DMS153 treated with DMSO at 0.1 percent for 48 hours (cell line): ENCODE measurements around the gene RSPH3.
"Not testable (repeated sequence)": the region's sequence is repeated elsewhere in the genome, so short reads cannot be mapped to it uniquely, and the experiment has no call there.

ENCODE experiments used
- DNase-seq: peaks from one replicate; lab custom pipeline; 2025; ENCODE audit not compliant: unreplicated experiment; lab: John Stamatoyannopoulos, UW

RSPH3 gene

GRCh38 chr6:158999666-159000403 is at the start of gene RSPH3:
TSS of gene RSPH3 (minus strand) at chr6:159000202. CDS start at chr6:158999550, 652 bp downstream.
- peak; percentile 93 for DNase-seq

DNA sequence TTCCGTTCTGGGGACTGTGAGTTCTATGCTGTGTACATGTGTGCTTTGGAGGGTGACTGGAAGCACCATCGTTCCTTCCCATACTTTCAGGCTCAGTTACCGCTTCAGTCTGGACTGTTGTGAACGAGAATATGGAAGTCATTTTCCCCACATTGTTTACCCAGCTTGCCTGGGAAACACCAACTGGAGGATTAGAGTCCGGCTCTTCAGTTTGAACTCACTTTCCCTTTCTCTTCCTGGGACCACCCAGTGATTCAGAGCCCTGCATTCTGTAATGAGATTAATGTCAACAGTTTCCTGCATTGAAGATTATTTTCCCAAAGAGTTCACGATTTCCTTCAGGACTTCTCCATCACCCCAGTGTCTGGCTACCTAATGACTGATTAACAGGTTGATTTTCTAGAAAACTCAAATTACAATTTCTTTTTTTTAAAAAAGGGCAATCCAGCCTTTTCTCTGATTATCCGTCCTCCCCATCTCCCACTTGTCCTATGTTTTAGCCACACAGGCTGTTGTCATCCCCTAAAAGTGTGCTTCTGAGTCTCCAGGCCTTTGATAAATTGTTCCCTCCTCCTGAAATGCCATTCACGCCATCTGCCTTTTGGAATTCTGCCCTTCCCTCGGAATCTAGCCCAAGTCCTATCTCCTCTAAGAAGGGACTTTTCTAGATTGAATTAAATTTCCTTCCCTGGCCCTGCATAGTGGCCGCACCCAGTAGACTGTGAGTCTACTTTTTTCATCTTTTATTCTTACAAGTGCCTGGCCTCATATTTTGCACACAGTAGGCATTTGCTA is 48.1 kb upstream of the RSPH3 start:
- DNase-seq, result no peak

- DNase-seq, result no peak
These were observed 45.8 kb upstream of the RSPH3 start for GRCh38 chr6:159045801-159046200.

DNA sequence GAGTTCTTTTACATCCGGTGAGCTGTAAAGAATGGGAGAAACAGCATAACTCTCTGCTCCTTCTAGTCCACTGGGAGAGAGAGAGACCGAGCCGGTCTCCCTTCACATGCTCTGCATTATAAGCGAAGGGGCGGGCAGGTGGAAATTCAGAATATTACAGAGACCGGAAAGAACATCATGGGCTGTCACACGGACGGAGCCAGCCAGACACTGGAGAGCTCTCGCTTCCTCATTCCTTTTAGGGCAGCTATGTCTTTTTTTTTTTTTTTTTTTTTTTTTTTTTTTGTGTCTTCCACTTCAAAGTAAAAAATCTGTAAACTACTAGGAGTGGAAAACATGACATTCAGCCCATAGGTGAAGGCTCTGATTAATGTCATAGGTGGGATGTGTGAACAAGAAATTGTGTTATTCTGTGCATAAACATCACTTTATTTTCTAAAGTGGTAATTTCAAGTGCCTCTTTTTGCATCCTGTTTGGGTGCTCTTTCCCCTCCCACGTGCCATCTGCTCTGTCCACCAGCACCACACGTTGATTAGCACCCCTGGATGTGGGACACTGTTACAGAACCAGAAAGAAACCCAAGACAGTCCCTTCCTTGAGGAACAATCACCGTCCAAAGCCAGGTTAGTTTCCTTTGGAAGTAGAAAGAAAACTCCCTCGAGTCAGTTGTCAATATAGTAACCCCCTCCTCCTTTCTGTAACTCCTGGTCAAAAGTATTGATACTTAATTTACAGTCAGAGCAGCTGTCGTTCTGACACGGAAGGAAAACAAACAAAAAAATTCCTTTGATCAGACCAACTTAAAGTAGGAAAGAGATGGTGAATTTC is 45.1 kb upstream of the RSPH3 start, which contains the start of gene TAGAP:
Gene TAGAP, minus strand, starts transcription at position 93 of the 829 bp plus-strand sequence. CDS start 845 bp downstream, outside the sequence.
- no peak for DNase-seq

- DNase-seq, result no peak
These were observed 43.9 kb upstream of the RSPH3 start for GRCh38 chr6:159043947-159044346.

GRCh38 chr6:159043251-159043650 is 43.2 kb upstream of the RSPH3 start:
- DNase-seq, result no peak

GRCh38 chr6:159042826-159043181 is 42.8 kb upstream of the RSPH3 start:
- DNase-seq, result no peak

DNA sequence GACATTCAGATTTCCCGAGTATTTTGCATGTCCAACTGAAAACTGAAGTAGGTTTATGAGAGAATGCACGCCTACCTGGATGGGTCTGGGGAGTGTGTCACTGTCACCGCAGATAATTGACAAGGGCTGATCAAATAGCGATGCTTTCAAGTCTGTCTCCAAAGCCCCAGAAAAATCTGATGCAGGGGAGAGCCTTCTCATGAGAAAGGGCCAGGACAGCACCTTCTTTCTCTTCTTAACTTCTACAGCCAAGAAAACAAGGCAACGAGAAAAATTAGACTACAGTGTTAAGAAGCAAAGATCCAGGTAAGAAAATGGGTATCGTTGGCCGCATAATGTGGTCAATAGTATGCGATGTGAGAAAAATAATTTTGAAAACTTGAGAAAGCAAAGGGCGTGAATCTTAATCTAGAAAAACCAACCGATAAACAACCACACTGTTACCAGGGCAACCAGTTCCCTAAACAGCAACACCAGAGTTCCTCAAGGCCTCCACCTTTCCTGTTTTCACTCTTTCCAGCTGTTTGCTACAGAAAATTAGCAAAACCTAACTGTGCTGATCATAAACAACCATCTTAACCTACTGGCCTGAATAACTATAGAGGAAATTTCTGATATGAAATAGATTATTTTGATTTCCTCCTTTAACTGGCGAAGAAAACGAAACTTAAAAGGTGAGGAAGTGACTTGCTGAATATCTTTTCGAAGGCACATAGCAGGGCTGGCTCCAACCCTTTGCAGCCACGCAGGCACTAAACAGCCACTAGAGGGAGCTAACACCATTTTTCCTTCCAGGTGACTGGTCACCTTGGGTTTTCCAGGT is 42.2 kb upstream of the RSPH3 start:
- peak; percentile 85 for DNase-seq

- DNase-seq, result no peak
These were observed 41.2 kb upstream of the RSPH3 start for GRCh38 chr6:159041181-159041580.

DNA sequence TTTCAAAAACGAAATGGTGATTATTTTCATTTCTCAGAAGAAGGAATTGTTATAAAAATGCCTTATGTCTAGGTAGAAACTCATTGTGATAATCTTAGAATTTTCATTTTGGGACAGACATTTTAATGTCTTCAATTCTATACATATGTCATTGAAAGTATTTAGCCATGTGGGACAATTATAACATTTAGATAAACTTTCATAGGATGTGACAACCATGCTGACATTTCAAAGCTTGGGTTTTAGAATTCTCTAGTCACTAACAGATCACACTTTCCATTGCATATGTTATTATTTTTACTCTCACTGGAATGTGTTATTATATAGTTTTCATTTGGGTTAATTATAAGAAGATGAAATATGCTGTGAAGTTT is 39.9 kb upstream of the RSPH3 start:
- DNase-seq, result no peak

- DNase-seq, result no peak
These were observed 39.2 kb upstream of the RSPH3 start for GRCh38 chr6:159038914-159039884.

DNA sequence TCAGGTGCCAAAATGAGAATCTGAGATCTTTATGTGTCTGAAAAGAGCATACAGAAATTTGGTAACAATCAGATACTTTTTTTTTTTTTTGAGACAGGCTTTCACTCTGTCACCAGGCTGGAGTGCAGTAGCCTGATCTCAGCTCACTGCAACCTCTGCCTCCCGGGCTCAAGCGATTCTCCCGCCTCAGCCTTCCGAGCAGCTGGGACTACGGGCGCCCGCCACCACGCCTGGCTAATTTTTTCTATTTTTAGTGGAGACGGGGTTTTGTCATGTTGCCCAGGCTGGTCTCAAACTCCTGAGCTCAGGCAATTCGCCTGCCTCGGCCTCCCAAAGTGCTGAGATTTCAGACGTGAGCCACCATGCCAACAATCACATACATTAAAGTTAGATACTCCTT is 38.3 kb upstream of the RSPH3 start:
- not testable (repeated sequence) for DNase-seq

DNA sequence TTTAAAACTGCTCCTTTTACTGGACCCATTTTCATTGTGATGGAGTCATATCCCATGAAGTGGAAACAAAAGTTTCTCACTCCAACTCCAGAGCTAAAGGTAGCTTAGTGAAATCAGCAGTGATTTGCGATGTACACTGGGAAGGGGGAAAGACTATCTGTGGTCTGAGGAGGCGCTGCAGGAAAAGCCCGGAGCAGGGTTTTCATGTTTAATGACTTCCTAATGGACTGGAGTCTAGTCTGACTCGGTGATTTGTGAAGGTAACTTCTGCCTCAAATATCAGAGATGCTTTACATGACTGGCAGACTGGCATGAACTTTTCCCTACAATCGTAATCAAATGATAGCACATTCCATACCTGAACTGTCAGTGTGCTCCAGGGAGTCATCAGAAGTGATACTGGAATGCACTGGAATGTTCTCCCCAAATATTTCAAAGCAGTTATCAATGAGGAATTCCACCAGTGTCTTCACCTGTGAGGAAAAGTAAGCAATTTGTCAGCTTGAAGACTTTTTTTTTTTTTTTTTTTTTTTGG is 37.8 kb upstream of the RSPH3 start:
- no peak for DNase-seq

- no peak for DNase-seq
These were observed 36.7 kb upstream of the RSPH3 start for GRCh38 chr6:159036673-159037072.

DNA sequence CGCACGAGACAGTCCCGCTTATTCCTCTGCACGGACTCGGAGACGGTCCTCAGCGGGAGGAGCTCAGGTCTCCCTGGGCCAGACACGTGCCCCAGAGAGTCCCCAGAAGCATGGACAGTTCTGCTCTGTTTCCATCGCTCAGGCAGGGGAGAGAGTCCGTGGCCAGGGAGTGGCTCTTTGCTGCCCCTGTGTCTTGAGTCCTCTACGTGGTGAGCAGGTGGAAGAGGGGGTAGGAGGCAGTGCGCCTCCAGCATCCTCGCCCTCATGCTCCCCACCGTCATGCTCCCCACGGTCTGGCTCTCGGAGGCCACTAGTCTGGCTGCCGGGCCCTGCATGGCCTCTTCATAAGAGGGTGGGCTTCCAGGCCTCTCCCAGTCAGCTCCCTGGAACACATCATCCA is 35.9 kb upstream of the RSPH3 start:
- DNase-seq, result no peak

- no peak for DNase-seq
These were observed 33.4 kb upstream of the RSPH3 start for GRCh38 chr6:159033160-159034049.

GRCh38 chr6:159031846-159032245 is 31.8 kb upstream of the RSPH3 start:
- no peak for DNase-seq

GRCh38 chr6:159030168-159030567 is 30.2 kb upstream of the RSPH3 start:
- DNase-seq, result no peak
